ENCODE measurements around the gene PPP4R1.

The PPP4R1 gene

GRCh38 chr18:9539283-9539682, 75.1 kb downstream of the PPP4R1 start:
- DNase-seq: no peak

GRCh38 chr18:9537677-9538076, 76.7 kb downstream of the PPP4R1 start:
- no peak for DNase-seq

- DNase-seq: no peak
Observed at GRCh38 chr18:9536354-9537152, 77.8 kb downstream of the PPP4R1 start.

- DNase-seq: no peak
Observed at GRCh38 chr18:9535430-9535991, 78.8 kb downstream of the PPP4R1 start.

- DNase-seq: no peak
Observed at GRCh38 chr18:9534844-9535243, 79.5 kb downstream of the PPP4R1 start.

- no peak for DNase-seq
Observed at GRCh38 chr18:9531791-9532410, 82.5 kb downstream of the PPP4R1 start.

GRCh38 chr18:9530226-9531009, 83.9 kb downstream of the PPP4R1 start:
- DNase-seq: no peak

GRCh38 chr18:9526458-9526857, 87.9 kb downstream of the PPP4R1 start:
- DNase-seq: no peak

- no peak for DNase-seq
Observed at GRCh38 chr18:9522952-9523351, 91.4 kb downstream of the PPP4R1 start.

GRCh38 chr18:9521770-9522169, 92.6 kb downstream of the PPP4R1 start:
- DNase-seq: no peak

- DNase-seq: no peak
Observed at GRCh38 chr18:9520666-9521065, 93.7 kb downstream of the PPP4R1 start.

- no peak for DNase-seq
Observed at GRCh38 chr18:9519399-9519798, 95.0 kb downstream of the PPP4R1 start.

GRCh38 chr18:9517869-9518268, 96.5 kb downstream of the PPP4R1 start:
- no peak for DNase-seq

- no peak for DNase-seq
Observed at GRCh38 chr18:9516437-9517064, 97.8 kb downstream of the PPP4R1 start.

- DNase-seq: no peak
Observed at GRCh38 chr18:9513971-9514512, 100.3 kb downstream of the PPP4R1 start.

- no peak for DNase-seq
Observed at GRCh38 chr18:9508446-9509025, 105.8 kb downstream of the PPP4R1 start.

GRCh38 chr18:9507565-9508088, 106.7 kb downstream of the PPP4R1 start:
- DNase-seq: no peak

GRCh38 chr18:9506046-9506792, 108.1 kb downstream of the PPP4R1 start:
- DNase-seq: peak; percentile 33
